Measurements from ENCODE around the gene PRKAA2.
"Not testable (repeated sequence)": the region's sequence is repeated elsewhere in the genome, so short reads cannot be mapped to it uniquely, and the experiment has no call there.

The PRKAA2 gene

GRCh38 chr1:56644919-56645676 lies at the start of gene PRKAA2:
Gene PRKAA2, plus strand, starts transcription at chr1:56645314. Its CDS starts 74 bp downstream, at chr1:56645388.
- DNase-seq: no peak

- not testable (repeated sequence) for DNase-seq
These were observed 49.5 kb upstream of the PRKAA2 start for GRCh38 chr1:56595397-56596191.

- not testable (repeated sequence) for DNase-seq
These were observed 35.0 kb upstream of the PRKAA2 start for GRCh38 chr1:56610097-56610496.

- DNase-seq: not testable (repeated sequence)
These were observed 34.3 kb upstream of the PRKAA2 start for GRCh38 chr1:56610770-56611169.

- no peak for DNase-seq
These were observed 28.0 kb upstream of the PRKAA2 start for GRCh38 chr1:56617141-56617540.

- no peak for DNase-seq
These were observed 19.2 kb upstream of the PRKAA2 start for GRCh38 chr1:56625819-56626440.

GRCh38 chr1:56626546-56626945 lies 18.6 kb upstream of the PRKAA2 start:
- DNase-seq: no peak

GRCh38 chr1:56627019-56627635 lies 18.0 kb upstream of the PRKAA2 start:
- DNase-seq: no peak

- no peak for DNase-seq
These were observed 17.5 kb upstream of the PRKAA2 start for GRCh38 chr1:56627636-56628039.

- DNase-seq: no peak
These were observed 14.3 kb upstream of the PRKAA2 start for GRCh38 chr1:56630786-56631185.

GRCh38 chr1:56631901-56632300 lies 13.2 kb upstream of the PRKAA2 start:
- DNase-seq: no peak

GRCh38 chr1:56634981-56635380 lies 10.1 kb upstream of the PRKAA2 start:
- DNase-seq: no peak

GRCh38 chr1:56638248-56638647 lies 6.9 kb upstream of the PRKAA2 start:
- no peak for DNase-seq

- no peak for DNase-seq
These were observed 5.9 kb upstream of the PRKAA2 start for GRCh38 chr1:56639211-56639610.

GRCh38 chr1:56643661-56644060 lies 1.5 kb upstream of the PRKAA2 start:
- DNase-seq: no peak

- DNase-seq: no peak
These were observed 823 bp upstream of the PRKAA2 start for GRCh38 chr1:56644064-56644918.

GRCh38 chr1:56645677-56646305 lies 677 bp downstream of the PRKAA2 start:
- DNase-seq: no peak

GRCh38 chr1:56646611-56647010 lies 1.5 kb downstream of the PRKAA2 start:
- DNase-seq: no peak

GRCh38 chr1:56647106-56647505 lies 2.0 kb downstream of the PRKAA2 start:
- no peak for DNase-seq

GRCh38 chr1:56648546-56648945 lies 3.4 kb downstream of the PRKAA2 start:
- DNase-seq: no peak

GRCh38 chr1:56654126-56654923 lies 9.2 kb downstream of the PRKAA2 start:
- DNase-seq: no peak
